Uterus (tissue), 4 donors: ENCODE results near the gene MSI1. TPM values are rescaled to one million over a fixed set of nuclear protein-coding genes. Genes with fewer than 3 reads are reported as not detected.

ENCODE experiments used
- DNase-seq, 2 donors: peaks; one replicate each; pipeline ENCODE4 v3.0.0-alpha.2; 2019 to 2020
- H3K27ac ChIP-seq, 2 donors: fragments of 200-600 bp; sonication (generic); 1 replicate in 1 of 2; 2 replicates in 1 of 2; pipeline ENCODE4 v1.5.1; 2016 to 2018
- H3K27me3 ChIP-seq, 2 donors: fragments of 200-600 bp; sonication (generic); one replicate each; pipeline ENCODE4 v1.5.1; 2018 to 2019; ENCODE audit warnings: control low read depth in 1 of 2
- H3K36me3 ChIP-seq, 2 donors: fragments of 200-600 bp; sonication (generic); one replicate each; pipeline ENCODE4 v1.5.1; 2019; ENCODE audit warnings: control low read depth in 1 of 2
- H3K4me1 ChIP-seq, 2 donors: fragments of 200-600 bp; sonication (generic); one replicate each; pipeline ENCODE4 v1.5.1; 2018 to 2019; ENCODE audit warnings: control low read depth in 1 of 2
- H3K4me3 ChIP-seq, 2 donors: fragments of 200-600 bp; sonication (generic); 1 replicate in 1 of 2; 2 replicates in 1 of 2; pipeline ENCODE4 v1.5.1; 2018 to 2019; ENCODE audit warnings: mild to moderate bottlenecking in 1 of 2
- H3K9me3 ChIP-seq, 2 donors: fragments of 200-600 bp; sonication (generic); one replicate each; pipeline ENCODE4 v1.5.1; 2019; ENCODE audit warnings: control low read depth in 1 of 2
- POLR2A ChIP-seq, 2 donors: fragments of 450-650 bp; IDR thresholded peaks; one replicate each; pipeline ENCODE4 v1.6.1; 2016; ENCODE audit warnings: antibody characterized with exemption in 2 of 2, mild to moderate bottlenecking in 1 of 2, moderate library complexity in 1 of 2
- intact Hi-C: fragments of 100-400 bp; cut with DNase I; formaldehyde crosslinking; loops from one replicate; pipeline ENCODE4 v1.15.1; 2023; ENCODE audit warnings: low total_unique reads
- total RNA-seq, 4 donors: library from RNA; depleted of rRNA in 3 of 4; stranded (reverse); fragments of >200 nt in 3 of 4; gene quantifications; one replicate each; pipeline versions ENCODE4 v1.1.0 to v1.2.4, GENCODE V29; 2014 to 2023
- TF ChIP-seq, protein P1 (sequence below), 4 experiments: fragments of 200-600 bp in 2 of 4; fragments of 450-650 bp in 2 of 4; sonication (generic) in 2 of 4; IDR thresholded peaks; one replicate each; pipeline ENCODE4 v1.5.1; 2016 to 2019; ENCODE audit warnings: antibody characterized with exemption in 4 of 4, mild to moderate bottlenecking in 2 of 4, moderate library complexity in 1 of 4
- donor health status: DM: yes; HTN: yes; CAD: no.

Gene MSI1
- total RNA-seq, 4 donors from 2014 or later = 0.29 to 12.0 (median 2.9) TPM; not detected in 1

DNA sequence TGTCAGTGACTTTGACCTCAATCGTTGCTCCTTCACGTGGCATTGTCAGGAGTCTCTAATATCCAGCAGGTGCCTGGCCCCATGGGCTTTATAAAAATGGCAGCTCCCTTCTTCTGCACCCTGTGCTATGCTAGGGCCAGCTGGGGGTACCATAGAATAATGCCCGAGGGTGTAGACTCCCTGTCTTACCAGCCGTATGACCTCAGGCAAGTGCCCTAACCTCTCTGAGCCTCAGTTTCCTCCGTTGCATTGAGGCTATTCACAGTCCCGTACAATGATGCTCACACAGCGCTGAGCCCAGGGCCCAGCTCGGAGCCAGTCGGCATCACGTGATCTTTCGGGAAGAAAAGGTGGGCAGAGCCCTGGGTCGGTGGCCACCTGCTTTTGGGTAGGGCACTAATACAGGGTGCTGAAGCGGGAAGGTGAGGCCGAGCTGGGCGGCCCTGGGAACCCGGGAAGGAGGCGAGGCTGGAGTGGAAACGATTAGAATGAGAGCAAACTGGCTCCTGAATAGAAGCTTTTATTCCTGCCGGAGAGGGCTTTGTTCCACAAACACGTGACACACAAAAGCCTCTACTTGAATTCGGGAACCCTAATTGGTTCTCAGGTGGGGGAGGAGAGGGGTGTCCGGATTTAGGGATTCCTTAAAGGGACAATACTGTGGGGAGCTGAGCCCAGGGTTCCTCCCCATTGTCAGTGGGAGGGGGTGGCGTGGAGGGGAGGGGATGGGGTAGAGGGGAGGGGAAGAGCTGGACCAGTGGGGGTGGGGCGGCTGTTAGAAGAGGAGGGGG is 19.9 kb upstream of the MSI1 start:
- TF ChIP-seq, protein P1, sequence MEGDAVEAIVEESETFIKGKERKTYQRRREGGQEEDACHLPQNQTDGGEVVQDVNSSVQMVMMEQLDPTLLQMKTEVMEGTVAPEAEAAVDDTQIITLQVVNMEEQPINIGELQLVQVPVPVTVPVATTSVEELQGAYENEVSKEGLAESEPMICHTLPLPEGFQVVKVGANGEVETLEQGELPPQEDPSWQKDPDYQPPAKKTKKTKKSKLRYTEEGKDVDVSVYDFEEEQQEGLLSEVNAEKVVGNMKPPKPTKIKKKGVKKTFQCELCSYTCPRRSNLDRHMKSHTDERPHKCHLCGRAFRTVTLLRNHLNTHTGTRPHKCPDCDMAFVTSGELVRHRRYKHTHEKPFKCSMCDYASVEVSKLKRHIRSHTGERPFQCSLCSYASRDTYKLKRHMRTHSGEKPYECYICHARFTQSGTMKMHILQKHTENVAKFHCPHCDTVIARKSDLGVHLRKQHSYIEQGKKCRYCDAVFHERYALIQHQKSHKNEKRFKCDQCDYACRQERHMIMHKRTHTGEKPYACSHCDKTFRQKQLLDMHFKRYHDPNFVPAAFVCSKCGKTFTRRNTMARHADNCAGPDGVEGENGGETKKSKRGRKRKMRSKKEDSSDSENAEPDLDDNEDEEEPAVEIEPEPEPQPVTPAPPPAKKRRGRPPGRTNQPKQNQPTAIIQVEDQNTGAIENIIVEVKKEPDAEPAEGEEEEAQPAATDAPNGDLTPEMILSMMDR (IDR thresholded peaks at IDR 0.05) = no peak
- no peak for TF ChIP-seq POLR2A (IDR thresholded peaks at IDR 0.05)
- intact Hi-C loops = no loop called here
- Histone ChIP-seq H3K9me3 (no peaks in the 10 kb centered on the region), H3K4me3 (no peak overlapping the region), H3K27me3 (no peaks in the 10 kb centered on the region), H3K36me3 (no peaks in the 10 kb centered on the region), H3K27ac (no peak overlapping the region), H3K4me1 (no peaks in the 10 kb centered on the region)
- no peak for DNase-seq

DNA sequence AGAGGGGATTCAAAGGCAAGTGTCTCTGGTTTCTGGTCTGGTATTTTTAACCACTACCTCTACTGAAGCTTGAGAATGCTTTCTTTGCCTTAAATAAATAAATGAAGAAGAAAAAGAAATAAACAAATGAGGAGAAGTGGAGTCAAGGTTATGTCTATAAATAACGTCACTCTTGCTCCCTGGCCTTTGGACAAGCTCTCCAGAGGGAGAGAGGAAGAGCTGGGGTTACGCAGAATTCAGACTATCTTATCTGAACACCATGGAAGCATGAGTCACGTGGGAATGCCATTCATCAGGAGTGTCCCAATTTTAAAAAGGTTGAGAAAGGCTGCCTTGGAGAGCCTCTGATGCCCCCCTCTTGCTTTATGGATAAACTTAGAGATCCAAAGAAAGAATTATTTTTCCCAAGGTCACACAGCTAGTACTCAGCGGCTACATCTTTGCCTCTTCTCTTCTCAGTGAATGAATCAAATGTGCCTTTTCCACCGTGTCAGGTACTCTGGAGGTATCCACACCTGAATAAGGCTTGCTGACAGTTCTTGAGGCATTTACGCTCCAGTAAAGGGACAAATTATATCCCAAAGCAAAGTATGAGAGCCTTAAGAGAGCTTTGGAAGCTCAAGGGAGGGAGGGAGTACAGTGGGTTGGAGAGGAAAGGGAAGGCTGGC is 12.9 kb upstream of the MSI1 start:
- intact Hi-C loops = no loop called here
- no peak overlapping the region for H3K4me3 ChIP-seq
- H3K4me1 ChIP-seq = no peaks in the 10 kb centered on the region
- H3K27me3 ChIP-seq = no peaks in the 10 kb centered on the region
- no peak for TF ChIP-seq POLR2A (IDR thresholded peaks at IDR 0.05)
- TF ChIP-seq, protein P1 (IDR thresholded peaks at IDR 0.05) = no peak
- no peak overlapping the region for H3K27ac ChIP-seq
- no peaks in the 10 kb centered on the region for H3K9me3 ChIP-seq
- DNase-seq = no peak
- H3K36me3 ChIP-seq = no peaks in the 10 kb centered on the region

DNA sequence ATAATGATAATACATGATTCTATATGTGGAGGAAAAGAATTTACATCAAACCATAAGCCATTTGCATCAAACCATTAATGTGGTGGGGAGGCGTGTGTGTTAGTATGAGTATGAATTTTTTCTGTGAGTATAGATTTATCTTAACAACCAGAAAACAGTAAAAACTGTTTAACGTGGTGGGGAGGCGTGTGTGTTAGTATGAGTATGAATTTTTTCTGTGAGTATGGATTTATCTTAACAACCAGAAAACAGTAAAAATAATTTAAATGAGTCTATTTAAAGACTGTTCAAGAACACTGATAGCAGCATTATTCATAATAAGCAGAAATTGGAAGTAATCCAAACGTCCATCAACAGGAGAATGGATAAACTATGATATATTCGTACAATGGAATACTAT is 9.1 kb upstream of the MSI1 start:
- Histone ChIP-seq H3K4me1 (no peaks in the 10 kb centered on the region), H3K4me3 (no peak overlapping the region), H3K9me3 (no peaks in the 10 kb centered on the region), H3K27ac (no peak overlapping the region), H3K36me3 (no peaks in the 10 kb centered on the region), H3K27me3 (no peaks in the 10 kb centered on the region)
- no peak for TF ChIP-seq POLR2A (IDR thresholded peaks at IDR 0.05)
- TF ChIP-seq, protein P1 (IDR thresholded peaks at IDR 0.05) = no peak
- no peak for DNase-seq
- intact Hi-C loops = no loop called here

DNA sequence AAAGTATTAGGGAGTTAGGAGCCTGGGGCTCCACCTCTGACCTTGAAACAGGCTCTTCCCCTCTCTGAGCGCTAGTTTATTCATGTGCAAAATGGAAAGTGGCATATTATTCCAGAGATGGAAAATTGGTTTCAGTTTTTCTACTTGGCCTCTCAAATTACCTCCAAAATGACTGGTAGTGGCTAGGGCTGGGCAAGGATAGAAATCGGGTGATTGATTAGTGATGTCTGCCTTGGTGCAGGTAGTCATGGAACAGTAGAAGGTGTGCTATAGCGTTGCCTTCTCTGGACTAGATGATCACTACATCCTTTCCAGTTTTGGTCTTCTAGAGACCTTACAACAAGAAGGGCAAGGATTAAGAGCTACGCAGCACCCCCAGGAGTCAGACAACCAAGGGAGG is 8.6 kb upstream of the MSI1 start:
- H3K4me1 ChIP-seq = no peaks in the 10 kb centered on the region
- H3K27ac ChIP-seq = no peak overlapping the region
- H3K36me3 ChIP-seq = no peaks in the 10 kb centered on the region
- no peak overlapping the region for H3K4me3 ChIP-seq
- H3K27me3 ChIP-seq = no peaks in the 10 kb centered on the region
- no peak for DNase-seq
- H3K9me3 ChIP-seq = no peaks in the 10 kb centered on the region
- intact Hi-C loops = no loop called here
- no peak for TF ChIP-seq POLR2A (IDR thresholded peaks at IDR 0.05)
- TF ChIP-seq, protein P1 (IDR thresholded peaks at IDR 0.05) = no peak

DNA sequence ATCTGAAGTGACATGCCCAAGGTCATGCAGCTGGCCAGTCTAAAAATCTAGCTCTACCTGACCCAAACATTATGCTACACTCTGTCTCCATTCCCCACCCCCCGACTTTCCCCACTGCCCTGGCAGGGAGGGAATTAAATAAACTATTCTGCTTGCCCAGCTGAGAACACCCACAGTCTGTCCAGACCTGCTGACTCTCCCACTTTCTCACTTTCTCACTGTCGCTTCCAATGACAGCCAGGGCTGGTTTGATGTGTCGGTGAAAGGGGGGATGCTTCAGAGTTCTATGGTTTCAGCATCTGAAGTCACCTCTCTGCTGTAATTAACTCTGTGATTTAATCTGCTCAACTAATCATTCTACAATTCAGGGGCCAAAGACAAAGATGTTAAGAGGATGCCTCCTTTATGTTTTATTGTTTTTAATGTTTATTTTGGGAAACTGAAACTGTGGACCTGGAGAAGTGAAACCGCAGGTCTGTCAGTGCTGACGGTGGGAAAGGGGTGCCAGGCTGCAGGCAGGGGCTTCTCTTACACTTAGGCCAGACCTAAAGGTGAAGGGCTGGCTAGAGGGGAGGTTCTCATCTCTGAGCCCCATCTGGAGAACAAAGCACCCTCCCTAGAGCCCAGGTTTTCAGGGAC is 8.1 kb upstream of the MSI1 start:
- no peak overlapping the region for H3K4me3 ChIP-seq
- no peak for DNase-seq
- no peak for TF ChIP-seq POLR2A (IDR thresholded peaks at IDR 0.05)
- TF ChIP-seq, protein P1 (IDR thresholded peaks at IDR 0.05) = no peak
- H3K4me1 ChIP-seq = no peaks in the 10 kb centered on the region
- intact Hi-C loops = no loop called here
- H3K9me3 ChIP-seq = no peaks in the 10 kb centered on the region
- no peak overlapping the region for H3K27ac ChIP-seq
- H3K27me3 ChIP-seq = peaks cover 0 to 1% of the 10 kb centered on the region in 2 donors
- H3K36me3 ChIP-seq = no peaks in the 10 kb centered on the region
